Cerebellar nuclear complex (tissue), 1 donor: ENCODE results near the gene NUP210L.
"Not testable (repeated sequence)": the region's sequence is repeated elsewhere in the genome, so short reads cannot be mapped to it uniquely, and the experiment has no call there.

Experiments used
- DNase-seq, 2 experiments: peaks; one replicate each; lab custom pipeline; 2025; lab: John Stamatoyannopoulos, UW

The NUP210L gene

DNA sequence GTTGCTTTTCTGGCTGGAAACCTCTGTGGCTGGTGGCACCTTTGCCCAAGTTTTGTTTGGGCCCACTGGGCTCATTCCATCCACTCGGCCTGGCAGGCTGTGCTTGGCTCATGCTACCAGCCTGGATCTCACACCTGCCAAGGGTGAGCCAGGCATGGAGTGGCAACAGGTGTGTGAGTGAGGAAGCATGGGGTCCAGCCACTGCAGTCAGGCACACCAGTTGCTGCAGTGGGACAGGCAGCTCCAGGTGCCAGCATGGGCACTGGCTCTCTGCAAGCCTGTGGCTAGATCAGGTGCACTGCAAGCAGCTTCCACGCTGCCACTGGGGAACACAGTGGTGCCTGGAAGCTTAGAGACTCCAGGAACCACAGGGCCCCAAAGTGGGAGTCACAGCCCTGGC lies 57.0 kb downstream of the NUP210L start:
- no peak for DNase-seq

DNA sequence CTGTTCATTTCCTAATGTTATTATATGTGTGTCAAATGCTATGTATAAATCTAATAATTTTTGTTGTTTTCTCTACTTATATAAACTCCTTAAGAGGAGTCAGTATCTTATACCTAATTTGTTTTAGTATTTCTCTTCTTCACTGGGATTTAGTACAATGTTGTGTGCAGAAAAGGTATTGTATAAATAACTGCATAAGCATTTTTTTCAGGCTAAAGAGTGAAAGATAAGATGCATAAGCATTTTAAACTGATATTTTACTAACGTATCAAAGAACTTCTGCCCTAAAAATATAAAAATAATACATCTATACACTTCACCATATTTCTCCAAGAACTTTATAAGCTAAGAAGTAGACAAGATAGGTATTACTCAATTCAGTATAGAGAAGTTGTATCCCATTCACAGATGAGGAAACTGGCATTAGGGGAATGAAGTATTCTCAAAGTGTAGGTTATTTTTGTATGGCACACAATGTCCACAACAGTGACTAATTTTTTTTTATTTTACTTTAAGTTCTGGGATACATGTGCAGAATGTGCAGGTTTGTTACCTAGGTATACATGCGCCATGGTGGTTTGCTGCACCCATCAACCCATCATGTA lies 59.3 kb downstream of the NUP210L start:
- DNase-seq: no peak

DNA sequence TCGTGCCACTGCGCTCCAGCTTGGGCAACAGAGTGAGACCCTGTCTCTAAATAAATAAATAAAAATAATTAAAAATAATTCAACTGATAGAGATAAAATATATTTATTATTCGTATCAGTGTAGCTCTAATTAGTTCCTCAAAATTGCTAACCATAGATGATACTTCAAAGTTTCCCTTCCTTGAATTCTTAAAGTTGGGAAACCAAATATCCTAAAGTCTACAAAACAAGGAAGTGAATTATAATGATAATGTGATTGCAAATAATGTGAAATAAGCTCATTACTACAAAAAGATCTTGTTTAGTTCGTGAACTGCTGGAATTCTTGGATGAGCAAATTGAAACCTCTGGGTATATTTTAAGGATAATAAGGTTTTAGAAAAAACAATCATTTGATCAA lies 60.5 kb downstream of the NUP210L start:
- DNase-seq: no peak

DNA sequence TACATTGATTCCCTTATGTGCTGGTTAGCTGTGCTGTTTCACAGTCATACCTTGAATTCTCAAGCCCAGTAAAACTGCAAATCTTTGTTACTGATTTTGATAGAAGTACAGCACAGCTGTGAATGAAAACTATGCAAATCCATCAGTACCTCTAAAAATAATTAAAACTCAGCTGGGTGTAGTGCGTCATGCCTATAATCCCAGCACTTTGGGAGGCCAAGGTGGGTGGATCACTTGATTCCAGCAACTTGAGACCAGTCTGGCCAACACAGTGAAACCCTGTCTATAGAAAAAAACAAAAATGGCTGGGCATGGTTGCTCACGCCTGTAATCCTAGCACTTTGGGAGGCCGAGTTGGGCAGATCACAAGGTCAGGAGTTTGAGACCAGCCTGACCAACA lies 61.2 kb downstream of the NUP210L start:
- no peak for DNase-seq

DNA sequence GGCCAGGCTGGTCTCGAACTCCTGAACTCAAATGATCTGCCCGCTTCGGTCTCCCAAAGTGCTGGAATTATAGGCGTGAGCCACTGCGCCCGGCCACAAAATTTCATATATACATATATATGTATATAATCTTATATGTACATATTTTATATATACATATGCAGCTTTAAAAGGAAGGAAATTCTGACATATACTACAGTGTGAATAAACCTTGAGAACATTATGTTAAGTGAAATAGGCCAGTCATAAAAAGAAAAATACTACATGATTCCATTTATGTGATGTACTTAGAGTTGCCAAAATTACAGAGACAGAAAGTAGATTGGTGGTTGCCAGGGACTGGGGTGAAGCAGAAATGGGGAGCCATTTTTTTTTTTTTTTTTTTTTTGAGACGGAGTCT lies 63.2 kb downstream of the NUP210L start:
- DNase-seq: no peak

DNA sequence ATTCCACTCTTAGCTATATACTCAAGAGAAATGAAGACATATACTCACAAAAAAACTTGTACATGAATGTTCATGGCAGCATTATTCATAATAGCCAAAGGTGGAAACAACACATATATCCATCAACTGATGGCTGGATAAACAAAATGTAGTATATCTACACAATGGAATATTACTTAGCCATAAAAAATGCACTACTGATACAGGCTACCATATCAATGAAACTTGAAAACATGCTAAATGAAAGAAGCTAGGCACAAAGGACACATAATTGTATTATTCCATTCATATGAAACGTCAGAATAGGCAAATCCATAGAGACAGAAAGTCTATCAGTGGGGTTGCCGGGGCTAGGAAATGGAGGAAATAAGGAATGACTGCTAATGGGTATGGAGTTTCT lies 67.3 kb downstream of the NUP210L start:
- DNase-seq: no peak

DNA sequence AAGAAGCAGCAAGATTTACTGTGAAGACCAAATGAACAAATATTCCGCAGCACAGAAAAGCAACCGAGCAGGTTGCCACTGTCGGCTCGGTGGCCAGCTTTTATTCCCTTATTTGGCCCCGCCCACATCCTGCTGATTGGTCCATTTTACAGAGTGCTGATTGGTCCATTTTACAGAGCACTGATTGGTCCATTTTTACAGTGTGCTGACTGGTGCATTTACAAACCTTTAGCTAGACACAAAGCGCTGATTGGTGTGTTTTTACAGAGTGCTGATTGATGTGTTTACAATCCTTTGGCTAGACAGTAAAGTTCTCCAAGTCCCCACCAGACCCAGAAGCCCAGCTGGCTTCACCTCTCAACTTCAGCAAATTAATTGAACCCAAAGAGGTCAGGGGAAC lies 71.8 kb downstream of the NUP210L start:
- DNase-seq: not testable (repeated sequence)

DNA sequence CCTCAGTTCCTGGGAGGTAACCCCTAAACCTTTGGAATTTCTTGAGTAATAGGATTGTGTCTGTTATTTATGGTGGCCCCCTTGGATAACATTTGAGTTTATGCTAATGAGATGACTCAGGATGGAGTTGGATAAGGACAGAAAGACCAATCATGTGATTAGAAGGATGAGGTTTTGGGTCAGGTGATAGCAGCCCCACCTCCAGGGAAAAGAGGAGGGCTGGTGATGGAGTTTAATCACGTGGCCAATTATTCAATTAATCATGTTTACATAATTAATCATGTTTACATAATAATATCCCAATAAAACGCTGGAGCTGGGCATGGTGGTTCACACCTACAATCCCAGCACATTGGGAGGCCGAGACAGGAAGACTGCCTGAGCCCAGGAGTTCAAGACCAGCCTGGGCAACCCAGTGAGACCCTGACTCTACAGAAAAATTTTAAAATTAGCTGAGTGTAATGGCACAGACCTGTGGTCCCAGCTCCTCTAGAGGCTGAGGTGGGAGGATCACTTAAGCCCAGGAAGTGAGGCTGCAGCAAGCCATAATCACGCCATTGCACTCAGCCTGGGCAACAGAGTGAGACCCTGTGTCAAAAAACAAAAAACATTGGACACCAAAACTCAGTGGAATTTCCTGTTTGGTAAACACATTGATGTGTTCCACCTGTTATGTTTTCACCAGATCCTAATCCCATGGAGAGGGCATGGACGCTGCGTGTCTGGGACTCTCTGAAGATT lies 73.3 kb downstream of the NUP210L start:
- no peak for DNase-seq

DNA sequence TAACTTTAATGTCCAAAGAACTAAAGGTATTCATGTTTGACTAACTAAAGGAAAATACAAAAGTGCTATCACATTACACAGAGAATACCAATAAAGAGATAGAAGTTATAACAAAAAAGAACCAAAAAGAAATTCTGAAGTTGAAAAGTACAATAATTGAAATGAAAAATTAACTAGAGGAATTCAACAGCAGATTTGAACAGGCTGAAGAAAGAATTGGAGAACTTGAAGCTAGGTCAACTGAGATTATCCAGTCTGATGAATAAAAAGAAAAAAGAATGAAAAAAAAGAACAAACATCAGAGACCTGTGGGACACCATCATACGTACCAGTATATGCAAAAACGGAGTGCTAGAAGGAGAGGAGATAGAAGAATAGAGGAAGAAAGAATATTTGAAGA lies 78.5 kb downstream of the NUP210L start:
- no peak for DNase-seq

DNA sequence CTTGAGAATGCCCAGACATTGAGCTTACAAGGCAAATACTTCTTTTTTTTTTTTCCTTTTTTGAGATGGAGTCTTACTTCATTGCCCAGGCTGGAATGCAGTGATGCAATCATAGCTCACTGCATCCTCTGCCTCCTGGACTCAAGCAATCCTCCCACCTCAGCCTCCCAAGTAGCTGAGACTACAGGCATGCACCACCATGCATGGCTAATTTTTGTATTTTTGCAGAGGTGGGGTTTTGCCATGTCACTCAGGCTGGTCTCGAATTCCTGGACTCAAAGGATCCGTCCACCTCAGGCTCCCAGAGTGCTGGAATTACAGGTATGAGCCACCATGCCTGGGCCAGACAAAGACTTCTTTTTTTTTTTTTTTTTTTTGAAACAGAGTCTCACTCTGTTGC lies 79.1 kb downstream of the NUP210L start:
- no peak for DNase-seq

DNA sequence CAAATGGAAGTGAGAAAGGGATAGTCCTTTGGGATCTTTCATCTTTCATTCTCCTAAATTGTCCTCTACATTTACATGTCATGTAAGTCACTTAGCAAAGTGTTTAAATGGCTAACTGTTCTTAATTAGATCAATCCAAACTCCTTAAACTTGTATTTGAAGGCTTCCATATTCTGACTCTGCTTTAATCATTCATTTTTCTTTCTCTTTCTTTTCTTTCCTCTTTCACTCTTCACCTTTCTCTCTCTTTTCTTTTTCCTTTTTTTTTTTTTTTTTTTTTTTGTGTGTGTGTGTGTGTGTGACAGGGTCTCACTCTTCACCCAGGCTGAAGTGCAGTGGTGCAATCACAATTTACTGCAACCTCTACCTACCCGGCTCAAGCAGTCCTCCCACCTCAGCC lies 92.6 kb downstream of the NUP210L start:
- no peak for DNase-seq

DNA sequence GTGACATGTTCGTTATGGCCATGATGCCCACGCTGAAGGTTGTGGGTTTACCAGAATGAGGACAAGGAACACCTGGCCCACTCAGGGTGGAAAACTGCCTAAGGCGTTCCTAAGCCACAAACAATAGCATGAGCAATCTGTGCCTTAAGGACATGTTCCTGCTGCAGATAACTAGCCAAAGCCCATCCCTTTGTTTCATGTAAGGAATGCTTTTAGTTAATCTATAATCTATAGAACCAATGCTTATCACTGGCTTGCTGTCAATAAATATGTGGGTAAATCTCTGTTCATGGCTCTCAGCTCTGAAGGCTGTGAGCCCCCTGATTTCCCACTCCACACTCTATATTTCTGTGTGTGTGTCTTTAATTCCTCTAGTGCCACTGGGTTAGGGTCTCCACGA lies 107.4 kb downstream of the NUP210L start:
- not testable (repeated sequence) for DNase-seq

DNA sequence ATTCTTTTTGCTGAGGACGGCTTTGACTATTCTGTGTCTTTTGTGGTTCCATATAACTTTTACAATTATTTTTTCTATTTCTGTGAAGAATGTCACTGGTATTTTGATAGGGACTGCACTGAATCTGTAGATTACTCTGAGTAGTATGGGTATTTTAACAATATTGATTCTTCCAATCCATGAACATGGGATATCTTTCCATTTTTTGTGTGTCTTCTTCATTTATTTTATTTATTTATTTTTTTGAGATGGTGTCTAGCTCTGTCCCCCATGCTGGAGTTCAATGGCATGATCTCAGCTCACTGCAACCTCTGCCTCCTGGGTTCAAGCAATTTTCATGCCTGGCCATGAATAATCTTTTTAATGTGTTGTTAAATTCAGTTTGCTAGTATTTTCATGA lies 121.2 kb downstream of the NUP210L start:
- DNase-seq: not testable (repeated sequence)

DNA sequence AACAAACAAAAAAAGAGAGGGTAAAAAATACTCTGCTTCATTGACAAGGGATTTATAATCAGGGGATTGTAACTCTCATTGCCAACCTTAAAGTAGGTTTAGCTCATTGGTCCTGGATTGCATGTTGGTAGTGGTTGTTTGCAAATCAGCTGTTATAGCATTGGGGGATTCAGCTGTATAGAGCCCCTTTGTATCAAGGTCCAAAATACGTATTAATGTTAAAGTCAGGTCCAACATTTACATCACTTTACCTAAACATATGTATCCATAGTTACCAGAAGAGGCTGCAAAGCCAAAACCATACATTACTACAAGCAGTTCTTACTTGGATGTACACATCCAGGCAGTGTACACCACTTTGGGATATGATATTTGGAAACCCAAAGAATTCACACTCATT lies 134.9 kb downstream of the NUP210L start:
- no peak for DNase-seq

DNA sequence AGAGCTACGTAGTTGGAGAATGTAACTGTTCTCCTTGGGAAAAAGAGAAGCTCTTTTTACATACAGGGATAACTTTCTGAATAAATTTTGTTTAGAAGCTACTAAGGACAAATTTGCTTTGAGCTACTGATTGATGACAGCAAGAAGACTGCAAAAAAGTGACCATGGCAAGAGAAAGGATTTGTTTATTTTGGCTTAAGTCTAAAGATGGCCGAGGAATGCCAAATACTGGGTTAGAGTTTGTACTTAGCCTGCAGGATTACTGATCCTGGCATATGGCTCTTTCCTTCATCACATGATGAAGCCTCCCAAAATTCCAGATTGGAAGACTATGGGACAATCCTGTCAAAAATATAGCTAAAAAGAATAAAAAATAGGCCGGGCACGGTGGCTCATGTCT lies 135.6 kb downstream of the NUP210L start:
- no peak for DNase-seq

DNA sequence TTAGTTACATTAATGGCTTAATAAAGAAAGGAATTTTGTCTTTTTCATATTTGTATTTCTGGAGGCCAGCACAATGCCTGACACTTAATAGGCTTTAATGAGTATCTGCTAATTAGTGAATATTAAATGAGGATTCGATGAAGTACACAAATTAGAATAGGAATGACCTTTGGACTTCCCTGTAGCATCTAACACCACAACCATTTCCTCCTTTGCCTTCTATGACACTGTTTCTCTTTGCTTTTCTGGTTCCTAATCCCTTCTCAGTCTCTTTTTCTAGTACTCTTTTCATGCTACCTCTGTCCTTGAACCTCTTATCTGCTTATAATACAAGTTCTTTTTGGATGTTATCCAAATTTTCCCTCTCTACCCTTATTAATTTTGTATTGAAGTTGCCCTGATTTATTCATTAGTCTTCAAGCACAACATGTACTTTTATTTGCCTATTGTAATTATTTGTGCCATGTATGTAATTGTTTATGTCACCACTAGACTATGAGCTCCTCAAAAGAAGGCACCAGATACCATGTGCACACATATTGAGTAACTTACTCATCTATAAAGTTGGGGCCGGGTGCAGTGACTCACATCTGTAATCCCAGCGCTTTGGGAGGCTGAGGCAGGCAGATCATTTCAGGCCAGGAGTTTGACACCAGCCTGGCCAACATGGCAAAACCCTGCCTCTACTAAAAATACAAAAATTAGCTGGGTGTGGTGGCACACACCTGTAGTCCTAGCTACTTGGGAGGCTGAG lies 140.5 kb downstream of the NUP210L start:
- no peak for DNase-seq

DNA sequence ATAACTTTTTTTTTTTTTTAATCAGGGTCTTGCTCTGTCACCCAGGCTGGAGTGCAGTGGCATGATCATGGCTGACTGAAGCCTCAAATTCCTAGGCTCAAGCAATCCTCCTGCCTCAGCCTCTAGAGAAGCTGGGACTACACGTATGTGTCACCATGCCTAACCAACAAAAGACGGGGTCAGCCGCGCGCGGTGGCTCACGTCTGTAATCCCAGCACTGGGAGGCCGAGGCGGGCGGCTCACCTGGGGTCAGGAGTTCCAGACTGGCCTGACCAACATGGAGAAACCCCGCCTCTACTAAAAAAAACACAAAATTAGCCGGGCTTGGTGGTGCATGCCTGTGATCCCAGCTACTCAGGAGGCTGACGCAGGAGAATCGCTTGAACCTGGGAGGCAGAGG lies 142.3 kb downstream of the NUP210L start:
- DNase-seq: not testable (repeated sequence)

DNA sequence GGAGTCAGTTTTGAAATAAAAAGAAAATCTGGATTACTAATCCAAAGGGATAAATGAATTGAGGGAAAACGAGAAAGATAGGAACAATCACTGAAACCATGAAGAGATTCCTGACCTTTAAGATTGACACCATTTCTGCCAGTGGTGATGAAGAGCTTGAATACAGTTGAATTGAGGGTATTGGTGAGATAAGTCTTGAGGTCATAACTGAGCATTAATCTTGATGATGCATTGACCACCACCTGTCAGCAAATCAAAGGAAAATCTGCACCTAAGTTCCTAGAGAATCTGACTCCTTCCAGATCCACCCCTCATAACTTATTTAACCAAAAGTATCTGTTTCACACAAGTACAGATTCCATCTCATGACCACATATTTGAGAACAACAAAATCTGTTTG lies 142.7 kb downstream of the NUP210L start:
- DNase-seq: no peak

DNA sequence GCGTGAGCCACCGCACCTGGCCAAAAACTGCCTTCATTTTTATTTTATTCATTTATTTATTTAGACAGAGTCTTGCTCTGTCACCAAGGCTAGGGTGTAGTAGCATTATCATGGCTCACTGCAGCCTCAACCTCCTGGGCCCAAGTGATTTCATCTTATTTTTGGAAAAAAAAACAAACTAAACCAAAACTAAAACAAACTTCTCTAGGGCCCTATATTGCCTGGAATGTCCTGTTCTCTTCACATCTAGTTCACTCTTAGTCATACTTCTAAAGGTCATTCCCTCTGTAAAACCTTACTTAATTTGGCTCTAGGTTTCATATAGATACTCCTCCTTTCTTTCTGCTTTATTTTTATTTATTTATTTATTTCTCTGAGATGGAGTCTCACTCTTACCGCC lies 148.7 kb downstream of the NUP210L start:
- no peak for DNase-seq

DNA sequence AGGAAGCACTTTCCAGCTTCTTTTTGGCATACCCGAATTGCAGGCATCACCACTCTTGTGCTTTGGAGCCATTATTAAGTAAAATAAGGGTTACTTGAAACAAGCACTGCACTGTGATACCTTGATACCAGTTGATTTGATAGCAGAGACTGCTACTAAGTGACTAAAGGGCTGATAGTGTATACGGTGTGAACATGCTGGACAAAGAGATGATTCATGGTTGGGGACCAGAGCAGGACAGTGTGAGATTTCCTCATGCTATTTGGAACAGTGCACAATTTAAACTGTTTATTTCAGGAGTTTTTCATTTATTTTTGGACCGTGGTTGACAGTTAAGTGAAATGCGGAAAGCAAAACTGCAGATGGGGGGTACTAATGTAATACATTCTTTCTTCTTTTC lies 154.5 kb downstream of the NUP210L start:
- no peak for DNase-seq

DNA sequence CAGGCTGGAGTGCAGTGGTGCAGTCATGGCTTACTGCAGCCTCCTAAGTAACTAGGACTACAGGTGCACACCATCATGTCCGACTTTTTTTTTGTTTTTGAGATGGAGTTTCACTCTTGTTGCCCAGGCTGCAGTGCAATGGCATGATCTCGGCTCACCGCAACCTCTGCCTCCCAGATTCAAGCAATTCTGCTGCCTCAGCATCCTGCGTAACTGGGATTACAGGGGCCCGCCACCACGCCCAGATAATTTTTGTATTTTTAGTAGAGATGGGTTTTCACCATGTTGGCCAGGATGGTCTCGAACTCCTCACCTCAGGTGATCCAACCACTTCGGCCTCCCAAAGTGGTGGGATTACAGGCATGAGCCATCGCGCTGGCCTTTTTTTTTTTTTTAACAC lies 158.0 kb downstream of the NUP210L start:
- not testable (repeated sequence) for DNase-seq

DNA sequence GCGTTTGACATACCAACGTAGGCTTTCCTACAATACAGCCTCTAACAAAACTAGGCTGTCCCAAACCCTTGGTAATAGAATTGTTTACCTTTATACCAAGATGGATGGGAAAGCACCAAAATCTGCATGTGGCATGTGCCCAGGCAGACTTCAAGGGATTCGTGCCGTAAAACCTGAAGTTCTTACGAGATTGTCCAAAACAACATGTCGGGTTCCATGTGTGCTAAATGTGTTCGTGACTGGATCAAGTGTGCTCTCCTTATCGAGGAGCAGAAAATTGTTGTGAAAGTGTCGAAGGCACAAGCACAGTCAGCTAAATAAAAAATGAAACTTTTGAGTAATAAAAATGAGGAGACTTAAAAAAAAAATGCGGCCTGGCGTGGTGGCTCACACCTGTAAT lies 159.2 kb downstream of the NUP210L start:
- DNase-seq: no peak

DNA sequence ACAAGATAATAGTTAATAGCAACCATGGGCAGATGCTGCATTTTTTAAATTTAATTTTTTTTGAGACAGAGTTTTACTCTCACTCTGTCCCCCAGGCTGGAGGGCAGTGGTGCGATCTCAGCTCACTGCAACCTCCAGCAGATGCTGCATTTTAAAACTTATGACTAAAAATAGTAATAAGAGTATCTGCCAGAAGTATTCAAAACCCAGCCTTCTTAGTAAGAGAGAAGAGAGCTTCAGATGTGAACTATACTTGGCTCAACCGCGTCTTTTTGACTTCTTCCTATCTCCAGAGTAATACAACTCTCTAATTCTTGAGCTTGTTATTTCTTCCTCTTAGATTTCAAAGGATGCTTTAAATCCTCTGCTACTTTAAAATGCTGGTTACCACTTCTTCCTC lies 159.7 kb downstream of the NUP210L start:
- no peak for DNase-seq
